Activated CD4-positive, alpha-beta T cell treated with anti-CD3 and anti-CD28 coated beads, Interleukin-2, amount 10 ng/mL, durations not matched to agents 24 days and 14 days (primary cell): Measurements from ENCODE around the gene MAP2K7. TPM values are rescaled to one million over a fixed set of nuclear protein-coding genes. Genes with fewer than 3 reads are reported as not detected.
"Not testable (repeated sequence)": the region's sequence is repeated elsewhere in the genome, so short reads cannot be mapped to it uniquely, and the experiment has no call there.

Experiments used
- DNase-seq: peaks from one replicate; pipeline ENCODE4 v3.0.0; 2022
- H3K27ac Mint-ChIP-seq: one replicate; pipeline ENCODE4 v1.8.0; 2022; ENCODE audit warnings: mild to moderate bottlenecking, mixed read lengths
- H3K27me3 Mint-ChIP-seq: one replicate; pipeline ENCODE4 v1.8.0; 2022; ENCODE audit warnings: mixed read lengths
- H3K36me3 Mint-ChIP-seq: one replicate; pipeline ENCODE4 v1.8.0; 2022; ENCODE audit warnings: low read depth, mild to moderate bottlenecking, mixed read lengths
- H3K4me1 Mint-ChIP-seq: one replicate; pipeline ENCODE4 v1.8.0; 2021; ENCODE audit warnings: mixed read lengths
- H3K4me3 Mint-ChIP-seq: one replicate; pipeline ENCODE4 v1.8.0; 2022; ENCODE audit warnings: mild to moderate bottlenecking, moderate library complexity, mixed read lengths
- H3K9me3 Mint-ChIP-seq: one replicate; pipeline ENCODE4 v1.8.0; 2021; ENCODE audit warnings: mixed read lengths
- intact Hi-C: fragments of 100-400 bp; cut with micrococcal nuclease; formaldehyde crosslinking; loops from one replicate; pipeline ENCODE4 v1.15.1; 2023
- total RNA-seq: library from RNA; stranded (reverse); gene quantifications from 2 replicates; pipeline ENCODE4 v1.2.3, GENCODE V29; 2022

Gene MAP2K7
- total RNA-seq, 1 donor from 2014 or later = 46.7 TPM

GRCh38 chr19:7941895-7942596, 38.4 kb downstream of the MAP2K7 start:
- Mint-ChIP-seq H3K27me3 (no peaks in the 10 kb centered on the region), H3K4me1 (peaks cover 22% of the 10 kb centered on the region), H3K36me3 (peaks cover 23% of the 10 kb centered on the region), H3K9me3 (no peaks in the 10 kb centered on the region), H3K27ac (no peak overlapping the region), H3K4me3 (peak overlapping the region; percentile 98)
- intact Hi-C loops = loop anchor here (5.0 to 10.0 kb wide), 2 partner anchors 213 to 1205 kb away; partner anchors contain the start of genes GPR108 and TRIP10
- no peak for DNase-seq

GRCh38 chr19:7942981-7943443, 39.3 kb downstream of the MAP2K7 start:
- peak overlapping the region; percentile 98 for H3K27ac Mint-ChIP-seq
- peaks cover 22% of the 10 kb centered on the region for H3K4me1 Mint-ChIP-seq
- H3K36me3 Mint-ChIP-seq = peaks cover 18% of the 10 kb centered on the region
- intact Hi-C loops = loop anchor here (1.0 to 10.0 kb wide), 5 partner anchors 18 to 1206 kb away; partner anchors contain the start of genes GPR108, MAP2K7, SNAPC2 and TRIP10
- no peaks in the 10 kb centered on the region for H3K9me3 Mint-ChIP-seq
- H3K4me3 Mint-ChIP-seq = peak overlapping the region; percentile 98
- H3K27me3 Mint-ChIP-seq = no peaks in the 10 kb centered on the region
- DNase-seq = no peak

- Mint-ChIP-seq H3K27me3 (no peaks in the 10 kb centered on the region), H3K4me3 (peak within 1 kb of the TSS; percentile 98), H3K27ac (peak within 1 kb of the TSS; percentile 98), H3K4me1 (peaks cover 22% of the 10 kb centered on the region), H3K36me3 (peaks cover 18% of the 10 kb centered on the region), H3K9me3 (no peaks in the 10 kb centered on the region)
- DNase-seq = peak; percentile 100
- intact Hi-C loops = loop anchor here (1.0 to 10.0 kb wide), 8 partner anchors 18 to 1206 kb away; partner anchors contain the start of genes GPR108, MAP2K7, SNAPC2 and TRIP10
These were observed 39.9 kb downstream of the MAP2K7 start, which contains the start of gene TIMM44 for GRCh38 chr19:7943444-7944176. TIMM44 (minus strand) TSS chr19:7943666; CDS start chr19:7943651, 15 bp downstream.

GRCh38 chr19:7944177-7944761, 40.6 kb downstream of the MAP2K7 start:
- H3K36me3 Mint-ChIP-seq = peaks cover 14% of the 10 kb centered on the region
- DNase-seq = peak; percentile 96
- H3K27me3 Mint-ChIP-seq = no peaks in the 10 kb centered on the region
- peak overlapping the region; percentile 98 for H3K4me3 Mint-ChIP-seq
- intact Hi-C loops = loop anchor here (1.0 to 10.0 kb wide), 5 partner anchors 58 to 1207 kb away; partner anchors contain the start of genes GPR108 and TRIP10
- no peaks in the 10 kb centered on the region for H3K9me3 Mint-ChIP-seq
- peaks cover 22% of the 10 kb centered on the region for H3K4me1 Mint-ChIP-seq
- peak overlapping the region; percentile 98 for H3K27ac Mint-ChIP-seq

GRCh38 chr19:7947939-7948338, 44.3 kb downstream of the MAP2K7 start:
- no peak for DNase-seq
- peaks cover 2% of the 10 kb centered on the region for H3K36me3 Mint-ChIP-seq

GRCh38 chr19:7953060-7953459, 49.4 kb downstream of the MAP2K7 start:
- peaks cover 3% of the 10 kb centered on the region for H3K36me3 Mint-ChIP-seq
- no peak overlapping the region for H3K27ac Mint-ChIP-seq
- DNase-seq = no peak
- intact Hi-C loops = no loop called here
- H3K27me3 Mint-ChIP-seq = no peaks in the 10 kb centered on the region
- no peak overlapping the region for H3K4me3 Mint-ChIP-seq
- H3K4me1 Mint-ChIP-seq = peaks cover 2% of the 10 kb centered on the region
- H3K9me3 Mint-ChIP-seq = no peaks in the 10 kb centered on the region

More at GRCh38 chr19:7947939-7948338, 44.3 kb downstream of the MAP2K7 start:
- no peak overlapping the region for H3K4me3 Mint-ChIP-seq
- no peaks in the 10 kb centered on the region for H3K27me3 Mint-ChIP-seq
- H3K9me3 Mint-ChIP-seq = no peaks in the 10 kb centered on the region
- no peak overlapping the region for H3K27ac Mint-ChIP-seq
- peaks cover 16% of the 10 kb centered on the region for H3K4me1 Mint-ChIP-seq
- intact Hi-C loops = loop anchor here (10.0 kb wide), 1 partner anchor 207 kb away; no protein-coding TSS in a partner anchor

GRCh38 chr19:7953576-7953975, 49.9 kb downstream of the MAP2K7 start:
- peaks cover 3% of the 10 kb centered on the region for H3K36me3 Mint-ChIP-seq
- no peaks in the 10 kb centered on the region for H3K27me3 Mint-ChIP-seq
- no peaks in the 10 kb centered on the region for H3K9me3 Mint-ChIP-seq
- H3K4me3 Mint-ChIP-seq = no peak overlapping the region
- no peak for DNase-seq
- no peak overlapping the region for H3K27ac Mint-ChIP-seq
- intact Hi-C loops = no loop called here
- H3K4me1 Mint-ChIP-seq = peaks cover 2% of the 10 kb centered on the region

- H3K27ac Mint-ChIP-seq = no peak overlapping the region
- H3K4me3 Mint-ChIP-seq = no peak overlapping the region
These were observed 52.0 kb downstream of the MAP2K7 start for GRCh38 chr19:7955696-7956095.

GRCh38 chr19:7959211-7959610, 55.5 kb downstream of the MAP2K7 start:
- intact Hi-C loops = no loop called here
- no peaks in the 10 kb centered on the region for H3K4me1 Mint-ChIP-seq
- H3K9me3 Mint-ChIP-seq = no peaks in the 10 kb centered on the region
- H3K36me3 Mint-ChIP-seq = peaks cover 27% of the 10 kb centered on the region
- H3K4me3 Mint-ChIP-seq = no peak overlapping the region
- no peak for DNase-seq
- no peaks in the 10 kb centered on the region for H3K27me3 Mint-ChIP-seq
- H3K27ac Mint-ChIP-seq = no peak overlapping the region

More at GRCh38 chr19:7955696-7956095, 52.0 kb downstream of the MAP2K7 start:
- Mint-ChIP-seq H3K27me3 (no peaks in the 10 kb centered on the region), H3K36me3 (peaks cover 9% of the 10 kb centered on the region), H3K9me3 (no peaks in the 10 kb centered on the region), H3K4me1 (peaks cover 2% of the 10 kb centered on the region)
- no peak for DNase-seq
- intact Hi-C loops = no loop called here

GRCh38 chr19:7961082-7961481, 57.4 kb downstream of the MAP2K7 start:
- H3K4me1 Mint-ChIP-seq, intact Hi-C loops, H3K27me3 Mint-ChIP-seq, H3K27ac Mint-ChIP-seq, H3K9me3 Mint-ChIP-seq, DNase-seq, H3K4me3 Mint-ChIP-seq: not testable (repeated sequence)
- peaks cover 32% of the 10 kb centered on the region for H3K36me3 Mint-ChIP-seq

GRCh38 chr19:7961920-7962626, 58.4 kb downstream of the MAP2K7 start:
- Mint-ChIP-seq H3K36me3 (peaks cover 39% of the 10 kb centered on the region), H3K27me3 (no peaks in the 10 kb centered on the region), H3K4me1 (no peaks in the 10 kb centered on the region), H3K4me3 (no peak overlapping the region), H3K9me3 (no peaks in the 10 kb centered on the region), H3K27ac (no peak overlapping the region)
- DNase-seq = no peak
- intact Hi-C loops = no loop called here

GRCh38 chr19:7962644-7963268, 59.1 kb downstream of the MAP2K7 start:
- no peak overlapping the region for H3K4me3 Mint-ChIP-seq
- no peaks in the 10 kb centered on the region for H3K27me3 Mint-ChIP-seq
- H3K27ac Mint-ChIP-seq = no peak overlapping the region
- peaks cover 45% of the 10 kb centered on the region for H3K36me3 Mint-ChIP-seq
- intact Hi-C loops = no loop called here
- no peak for DNase-seq
- no peaks in the 10 kb centered on the region for H3K9me3 Mint-ChIP-seq
- no peaks in the 10 kb centered on the region for H3K4me1 Mint-ChIP-seq

- Mint-ChIP-seq H3K27me3 (no peaks in the 10 kb centered on the region), H3K9me3 (no peaks in the 10 kb centered on the region)
- intact Hi-C loops = no loop called here
These were observed 59.9 kb downstream of the MAP2K7 start for GRCh38 chr19:7963566-7963965.

More at GRCh38 chr19:7963566-7963965, 59.9 kb downstream of the MAP2K7 start:
- no peak for DNase-seq
- Mint-ChIP-seq H3K27ac (no peak overlapping the region), H3K4me1 (no peaks in the 10 kb centered on the region), H3K36me3 (peaks cover 45% of the 10 kb centered on the region), H3K4me3 (no peak overlapping the region)
